Activated CD4-positive, CD25-positive, alpha-beta regulatory T cell treated with anti-CD3 and anti-CD28 coated beads, Interleukin-2, amount 50 U/mL, for 24 hours (primary cell): Measurements from ENCODE around the gene TXNRD3.

Source experiments
- ATAC-seq, 2 donors: fragments of 150-1000 bp; cut with Tn5 transposase; one replicate each; pipeline ENCODE4 v1.10.0; 2021; ENCODE audit warnings: mild to moderate bottlenecking in 1 of 2, moderate library complexity in 1 of 2

TXNRD3 gene

DNA sequence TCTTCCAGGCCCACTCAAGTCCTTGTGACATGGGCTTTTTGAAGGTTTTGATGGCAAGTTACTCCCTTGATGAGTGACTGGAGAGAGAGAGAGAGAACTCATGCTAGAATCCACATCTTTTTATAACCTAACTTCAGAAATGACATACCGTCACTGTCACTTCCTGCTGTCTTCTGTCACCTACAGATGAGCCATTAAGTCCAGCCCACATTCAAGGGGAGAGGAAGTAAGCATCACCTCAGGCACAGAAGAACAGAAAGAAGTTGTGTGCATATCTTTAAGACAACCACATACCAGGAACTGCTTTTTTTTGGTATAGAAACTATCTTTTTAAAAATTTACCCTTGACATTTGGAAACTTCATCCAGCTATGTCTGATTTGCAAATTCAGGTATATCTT lies 16.6 kb upstream of the TXNRD3 start:
- peak; percentile 36 to 38 for ATAC-seq

DNA sequence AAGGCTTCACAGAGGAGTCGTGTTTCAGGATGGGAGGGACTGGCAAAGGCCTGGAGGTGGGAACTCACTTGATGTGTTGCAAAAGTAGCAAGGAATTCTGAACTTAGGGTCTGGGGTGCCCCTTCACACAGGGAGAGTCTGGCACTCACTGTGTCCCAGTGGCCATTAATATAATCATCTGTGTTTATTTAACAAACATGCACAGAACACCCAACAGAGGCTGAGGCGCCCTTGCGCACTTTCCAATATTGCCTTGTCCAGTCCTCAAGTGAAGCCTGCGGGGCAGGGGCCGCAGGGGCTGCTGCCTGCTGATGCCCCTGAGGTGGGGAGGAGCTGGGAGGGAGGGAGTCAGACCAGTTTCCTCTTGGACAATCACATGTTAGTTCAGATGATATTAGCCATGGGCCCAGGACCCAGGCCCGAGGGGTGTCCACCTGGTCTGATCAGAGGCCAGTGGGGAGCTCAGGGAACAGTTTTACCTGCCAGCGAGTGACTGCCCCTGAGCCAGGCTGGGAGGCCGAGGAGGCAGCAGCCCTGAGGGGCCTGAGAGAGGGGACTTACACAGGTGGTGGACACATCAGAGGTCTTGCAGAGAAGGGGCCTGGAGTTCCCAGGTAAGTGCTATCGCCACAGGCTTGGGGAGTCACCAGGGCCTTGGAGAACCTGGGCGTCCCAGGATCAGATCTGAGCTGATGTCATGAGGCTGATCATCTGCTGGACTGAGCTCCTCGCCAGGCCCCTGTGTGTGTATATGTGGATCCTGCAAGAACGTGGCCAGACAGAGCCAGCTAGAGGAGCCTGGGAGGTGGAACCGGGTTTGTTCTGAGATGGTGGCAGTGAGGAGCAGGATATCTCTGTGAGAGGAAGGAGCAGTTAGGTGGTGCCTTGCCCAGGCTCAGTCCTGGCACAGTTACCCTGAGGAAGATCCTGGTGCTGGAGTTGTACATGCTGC lies 13.8 kb upstream of the TXNRD3 start:
- no peak for ATAC-seq

DNA sequence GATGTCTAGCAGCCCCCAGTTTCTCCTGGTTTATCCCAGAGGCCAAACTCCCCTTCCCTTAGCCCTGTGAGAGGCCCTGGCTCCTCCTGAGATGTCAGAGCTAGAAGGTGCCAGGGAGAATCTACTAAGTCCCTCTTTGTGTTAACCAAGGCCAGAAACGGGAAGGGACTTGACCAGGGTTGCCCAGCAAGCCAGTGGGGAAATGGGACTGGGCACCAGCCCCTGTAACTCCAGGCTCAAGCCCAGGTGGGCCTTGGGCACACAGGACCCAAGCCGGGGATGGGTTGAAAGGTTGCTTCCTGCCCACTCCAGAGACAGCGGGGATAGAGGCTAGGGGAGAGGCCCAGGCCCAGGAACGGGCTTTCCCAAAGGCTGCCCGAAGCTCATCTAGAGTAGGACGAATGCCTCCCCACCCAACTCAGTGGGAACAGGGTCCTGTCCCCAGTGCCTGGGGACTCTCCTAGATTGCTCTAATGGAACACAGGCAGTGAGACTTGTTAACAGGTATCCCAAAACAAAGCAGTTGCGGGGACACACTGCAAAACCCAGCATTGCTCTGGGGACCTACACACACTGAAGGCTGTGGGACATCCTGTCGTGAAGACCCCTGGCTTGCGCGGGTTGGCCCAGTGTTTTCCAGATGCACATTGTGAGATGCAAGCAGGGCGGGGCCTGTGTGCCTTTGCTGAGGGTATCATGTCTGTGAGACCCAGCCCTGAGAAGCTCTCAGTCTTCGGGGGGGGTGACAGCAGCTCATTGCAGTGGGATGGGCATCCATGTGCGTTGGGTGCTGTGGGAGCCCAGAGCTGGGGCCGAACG lies 12.9 kb upstream of the TXNRD3 start:
- ATAC-seq = no peak

DNA sequence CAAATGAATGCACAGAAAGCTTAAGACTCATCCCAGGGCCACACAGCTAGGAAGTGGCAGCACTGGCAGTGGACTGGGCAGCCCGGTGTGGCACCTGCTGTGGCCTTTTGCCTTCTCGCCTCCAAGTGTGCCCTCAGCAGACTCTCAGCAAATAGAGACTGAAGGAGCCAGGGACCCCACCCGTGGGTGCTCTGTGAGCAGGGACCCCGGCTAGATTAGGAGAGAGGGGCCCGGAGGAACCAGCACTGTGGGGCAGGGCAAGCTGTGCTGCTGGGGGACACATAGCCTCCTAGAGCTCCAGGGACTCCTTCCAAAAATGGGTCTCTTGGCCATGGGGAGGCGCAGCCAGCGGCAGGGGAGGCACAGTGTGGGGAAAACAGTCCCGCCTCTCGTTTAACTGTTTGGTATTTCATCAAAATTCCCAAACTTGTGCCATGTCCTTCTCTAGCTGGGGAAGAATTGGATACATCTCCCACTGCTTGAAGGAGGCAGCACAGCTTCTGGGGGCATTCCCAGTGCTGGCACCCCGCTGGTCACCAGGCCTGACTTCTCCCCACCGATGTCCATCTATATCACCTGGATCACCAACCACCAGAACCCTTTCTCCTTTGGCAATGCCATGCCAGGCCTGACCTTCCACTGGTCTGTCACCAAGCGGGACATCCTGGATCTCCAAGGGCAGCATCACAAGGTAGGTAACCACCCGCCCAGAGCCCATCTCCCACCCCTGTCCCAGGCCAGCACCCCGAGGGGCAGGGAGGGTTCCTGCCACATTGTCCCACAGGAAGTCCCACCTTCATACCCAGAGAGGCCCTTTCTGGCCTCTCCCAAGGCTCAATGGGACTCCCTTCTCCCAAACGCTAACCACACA lies 12.0 kb upstream of the TXNRD3 start:
- ATAC-seq = no peak

DNA sequence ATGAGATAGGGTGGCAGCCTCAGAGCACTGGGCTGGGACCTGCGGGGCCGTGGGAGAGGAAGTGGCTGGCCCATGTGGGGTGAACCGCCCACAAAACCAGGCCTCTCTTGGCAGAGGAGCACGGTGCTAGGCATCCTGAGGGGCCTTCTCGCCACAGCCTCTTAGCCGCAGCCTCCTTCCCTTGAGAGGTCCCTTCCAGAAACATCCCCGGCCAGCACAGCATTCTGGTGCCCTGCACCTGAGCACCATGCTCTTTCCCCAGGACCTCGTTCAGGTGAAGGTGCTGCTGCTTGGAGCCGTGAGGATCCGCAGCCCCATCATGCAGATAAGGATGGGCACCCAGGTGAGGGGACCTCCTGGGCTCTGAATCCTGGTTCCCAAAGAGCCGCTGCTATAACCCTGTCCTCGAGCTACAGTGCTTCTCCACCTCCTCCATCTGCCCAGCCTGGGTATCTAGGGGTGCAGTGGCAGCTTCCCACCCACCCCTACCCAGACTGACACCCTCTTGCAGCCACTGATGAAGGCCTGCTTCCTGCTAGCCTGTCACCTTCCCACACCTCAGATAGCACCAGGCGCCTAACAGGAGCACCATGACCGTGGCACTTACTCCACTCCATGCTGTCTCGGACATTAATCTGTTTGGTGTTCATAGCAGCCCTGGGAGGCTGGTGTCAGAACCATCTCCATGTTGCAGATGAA lies 11.2 kb upstream of the TXNRD3 start:
- no peak for ATAC-seq

DNA sequence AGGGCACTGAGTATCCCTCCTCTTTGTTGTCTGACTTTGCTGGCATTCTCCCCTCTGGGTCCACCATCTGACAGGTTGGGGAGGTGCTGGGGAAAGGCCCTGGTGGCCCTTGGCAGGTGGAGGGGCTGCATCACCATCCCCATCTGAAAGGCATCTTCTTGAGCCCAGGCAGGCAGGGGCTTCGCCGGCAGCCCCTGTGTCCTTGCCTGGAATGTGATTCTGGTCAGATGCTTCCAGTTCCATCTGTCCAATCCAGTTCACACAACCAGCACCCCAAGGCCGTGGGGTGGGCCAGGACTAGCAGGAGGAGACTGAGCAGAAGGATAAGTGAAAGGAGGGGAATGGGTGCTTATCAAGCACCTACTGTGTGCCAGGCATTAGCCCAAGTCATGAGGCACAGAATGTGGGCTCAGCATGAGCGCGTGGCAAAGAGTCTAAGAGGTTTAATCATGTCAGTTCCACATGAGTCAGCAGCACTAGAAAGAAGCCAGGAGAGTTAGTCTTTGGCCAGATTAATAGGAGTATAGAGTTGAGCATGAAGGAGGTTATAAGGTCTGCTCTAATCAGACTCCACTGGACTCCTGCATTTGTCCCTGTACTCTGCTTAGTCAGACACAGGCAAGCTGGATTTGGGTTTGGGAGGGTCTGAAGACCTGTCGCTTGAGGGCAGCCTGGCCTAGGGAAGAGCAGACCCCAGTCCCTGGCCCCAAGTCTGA lies 10.5 kb upstream of the TXNRD3 start:
- no peak for ATAC-seq

DNA sequence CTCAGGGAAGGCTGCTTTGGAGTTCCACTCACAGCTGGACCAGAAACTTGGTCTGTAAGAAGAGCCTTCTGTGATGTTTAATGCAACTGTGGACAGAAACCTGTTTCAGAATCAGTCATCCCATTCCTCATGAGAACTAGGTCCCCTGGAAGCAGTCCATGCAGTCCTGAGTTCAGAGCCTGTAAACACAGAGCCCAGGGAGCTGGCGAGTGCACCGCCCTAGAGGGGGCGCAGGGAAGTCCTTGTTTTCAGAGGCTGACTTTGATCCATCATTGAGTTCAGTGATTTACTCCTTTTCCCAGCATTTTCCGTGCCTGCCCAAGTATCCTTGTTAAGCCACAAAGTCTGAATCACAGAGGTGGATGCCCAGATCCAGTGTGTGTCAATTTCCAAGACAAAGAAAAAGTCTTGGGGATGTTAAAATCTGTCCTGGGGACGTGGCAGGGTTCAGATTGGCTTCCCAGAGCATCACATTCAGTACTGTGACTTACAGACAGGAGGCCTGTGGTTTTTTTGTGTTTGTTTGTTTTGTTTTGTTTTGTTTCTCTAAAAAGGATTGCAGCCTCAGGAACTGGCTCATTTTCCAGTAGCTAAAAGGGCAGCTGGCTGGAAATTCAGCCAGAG lies 9.8 kb upstream of the TXNRD3 start:
- ATAC-seq = no peak

DNA sequence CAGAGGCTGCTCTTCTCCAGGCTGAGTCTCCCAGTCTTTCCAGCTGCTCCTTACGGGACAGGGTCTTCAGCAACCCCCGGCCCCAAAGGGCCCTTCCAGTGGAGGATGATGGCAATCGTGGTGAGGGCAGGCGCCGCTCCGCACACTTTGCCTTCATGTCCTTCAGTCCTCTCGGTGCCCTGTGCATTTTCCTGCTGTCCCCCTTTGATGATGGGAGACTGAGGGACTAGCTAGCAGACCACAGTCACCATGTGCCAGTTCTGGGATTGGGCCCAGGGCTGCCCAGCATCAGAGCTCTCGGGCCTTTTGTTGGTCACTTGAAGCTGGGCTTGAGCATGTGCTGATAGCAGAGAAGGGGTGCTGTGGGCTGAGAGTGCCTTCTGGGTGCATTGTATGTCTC lies 8.8 kb upstream of the TXNRD3 start:
- ATAC-seq = no peak

DNA sequence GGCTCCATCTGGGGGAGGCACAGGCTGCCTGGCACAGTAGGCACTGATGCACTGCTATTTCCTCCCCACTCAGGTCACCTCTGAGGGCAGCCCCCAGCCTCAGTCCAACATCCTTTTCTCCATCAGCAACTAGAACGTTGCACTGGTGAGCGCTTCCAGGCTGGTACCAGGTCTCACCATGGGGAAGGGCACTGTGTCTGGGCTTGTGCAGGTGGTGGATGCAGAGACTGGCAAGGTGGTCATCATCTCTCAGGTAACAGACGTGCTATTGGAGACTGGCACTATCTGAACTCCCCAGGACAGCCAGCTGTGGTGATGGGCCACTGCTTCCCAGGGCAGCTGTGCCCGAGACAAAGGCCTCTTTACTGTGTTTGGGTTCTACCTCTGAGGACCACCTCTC lies 8.3 kb upstream of the TXNRD3 start:
- no peak for ATAC-seq

DNA sequence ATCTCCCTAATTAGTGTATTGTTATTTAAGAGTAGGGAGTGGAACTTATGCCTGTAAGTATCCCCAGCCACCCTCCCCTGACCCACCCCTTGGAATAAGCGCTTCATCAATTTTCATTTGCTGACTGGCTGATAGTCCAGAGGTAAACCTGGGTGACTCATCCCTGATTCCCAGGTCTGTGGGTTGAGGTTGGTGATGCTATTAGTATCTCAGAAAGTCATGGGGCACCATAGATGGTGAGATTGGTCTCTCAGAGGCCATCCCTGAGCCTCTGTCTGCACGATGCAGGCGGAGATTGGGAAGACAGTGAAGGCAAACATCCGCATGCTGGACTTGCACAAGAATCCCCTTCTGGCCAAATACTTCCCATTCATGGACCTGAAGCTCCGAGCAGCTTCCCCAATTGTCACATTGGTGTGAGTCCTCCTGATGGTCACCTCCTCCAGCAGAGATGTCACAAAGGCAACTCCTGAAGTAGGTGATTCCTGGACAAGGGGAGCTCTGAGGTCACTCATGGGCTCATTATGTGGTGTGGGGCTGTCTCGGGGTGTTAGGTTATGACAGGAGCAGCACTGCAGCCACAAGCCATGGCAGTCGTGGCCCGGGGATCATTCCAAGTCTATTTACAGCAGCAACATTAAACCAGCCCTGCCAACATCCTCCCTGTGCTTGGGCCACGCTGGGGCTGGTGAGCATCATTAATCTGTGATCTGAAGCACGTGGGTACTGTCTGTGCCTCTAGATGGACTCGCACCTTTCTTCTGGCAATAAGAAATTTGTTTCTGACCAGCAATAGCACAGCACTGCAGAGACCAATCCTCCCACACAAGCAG lies 6.8 kb upstream of the TXNRD3 start:
- no peak for ATAC-seq

DNA sequence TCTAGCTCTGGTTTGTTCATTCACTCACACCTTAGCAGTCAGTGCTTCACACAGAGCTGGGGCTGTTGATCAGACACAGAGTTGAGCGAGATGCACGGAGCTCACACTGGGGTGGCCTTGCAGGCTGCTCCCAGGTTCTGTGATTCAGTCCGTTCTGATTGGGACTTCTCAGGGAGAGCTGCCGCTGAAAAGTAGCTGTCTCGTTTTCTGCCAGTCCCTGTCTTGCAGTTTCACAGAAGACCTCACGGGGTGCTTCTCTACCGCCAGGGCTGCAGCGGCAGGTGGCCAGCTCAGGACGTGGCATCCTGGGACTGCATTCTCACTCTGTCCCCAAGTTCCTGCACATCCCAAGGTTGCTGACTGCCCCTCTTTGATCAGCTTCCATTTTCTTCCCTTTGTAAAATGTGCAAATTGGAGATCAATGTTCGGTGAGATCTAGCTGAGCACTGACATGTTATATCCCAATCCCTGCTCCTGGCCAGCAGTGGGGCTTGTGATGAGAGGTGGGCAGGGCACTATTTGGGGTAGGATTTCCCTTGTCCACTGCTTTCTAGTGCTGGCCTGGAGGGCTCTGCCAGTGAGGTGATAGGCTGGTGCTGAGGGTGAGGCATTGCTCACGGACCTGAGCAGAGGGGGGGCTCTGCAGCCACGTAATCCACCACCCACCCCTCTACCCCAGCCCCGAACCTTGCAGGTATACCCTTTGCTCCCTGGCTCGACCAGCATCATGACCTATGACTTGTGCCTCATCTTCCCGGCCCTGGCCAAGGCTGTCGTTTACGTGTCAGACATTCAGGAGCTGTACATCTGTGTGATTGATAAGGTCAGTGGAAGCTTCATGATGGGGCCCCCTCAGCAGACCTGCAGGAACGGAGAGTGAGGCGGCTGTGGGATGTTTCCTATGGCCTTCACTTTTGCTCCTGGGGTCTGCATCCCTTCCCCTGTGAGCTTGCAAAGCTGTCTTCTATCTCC lies 5.3 kb upstream of the TXNRD3 start:
- ATAC-seq = no peak

DNA sequence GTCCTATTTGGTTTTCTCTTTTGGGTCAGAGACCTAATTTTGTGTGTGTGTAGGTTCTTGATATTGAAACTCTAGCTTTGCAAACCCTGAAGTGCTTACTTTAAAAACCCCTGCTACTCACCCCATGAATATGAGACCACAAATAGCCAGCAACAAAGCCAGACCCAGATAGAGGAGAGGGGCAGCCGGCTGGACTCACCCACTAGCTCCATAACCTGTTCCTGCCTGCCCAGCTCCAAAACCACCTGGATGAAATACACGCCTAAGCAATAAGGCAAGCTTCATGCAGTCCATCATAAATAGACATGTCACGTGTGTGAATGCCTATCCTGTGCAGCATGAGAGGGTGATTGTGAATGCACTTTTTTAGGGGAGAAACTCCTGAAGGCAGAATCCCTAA lies 3.7 kb upstream of the TXNRD3 start:
- ATAC-seq = no peak

DNA sequence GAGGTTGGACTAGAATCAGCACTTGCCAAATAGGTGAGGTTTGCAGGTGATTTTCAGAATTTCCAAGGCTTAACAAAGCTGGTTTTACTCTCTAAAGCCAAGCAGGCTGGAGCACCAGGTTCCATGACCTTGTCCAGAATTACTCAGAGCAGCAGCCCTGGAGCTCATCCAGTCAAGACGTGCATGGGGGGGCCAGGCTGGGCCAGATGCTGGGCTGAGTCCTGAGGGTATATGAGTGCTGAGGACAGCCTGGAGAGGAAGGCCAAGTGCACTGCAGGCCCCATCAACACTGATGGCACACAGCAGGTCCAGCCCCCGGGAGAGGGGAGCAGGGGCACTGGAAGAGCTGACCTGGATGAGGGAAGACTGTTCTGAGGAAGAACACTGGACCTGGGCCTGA lies 3.0 kb upstream of the TXNRD3 start:
- no peak for ATAC-seq

DNA sequence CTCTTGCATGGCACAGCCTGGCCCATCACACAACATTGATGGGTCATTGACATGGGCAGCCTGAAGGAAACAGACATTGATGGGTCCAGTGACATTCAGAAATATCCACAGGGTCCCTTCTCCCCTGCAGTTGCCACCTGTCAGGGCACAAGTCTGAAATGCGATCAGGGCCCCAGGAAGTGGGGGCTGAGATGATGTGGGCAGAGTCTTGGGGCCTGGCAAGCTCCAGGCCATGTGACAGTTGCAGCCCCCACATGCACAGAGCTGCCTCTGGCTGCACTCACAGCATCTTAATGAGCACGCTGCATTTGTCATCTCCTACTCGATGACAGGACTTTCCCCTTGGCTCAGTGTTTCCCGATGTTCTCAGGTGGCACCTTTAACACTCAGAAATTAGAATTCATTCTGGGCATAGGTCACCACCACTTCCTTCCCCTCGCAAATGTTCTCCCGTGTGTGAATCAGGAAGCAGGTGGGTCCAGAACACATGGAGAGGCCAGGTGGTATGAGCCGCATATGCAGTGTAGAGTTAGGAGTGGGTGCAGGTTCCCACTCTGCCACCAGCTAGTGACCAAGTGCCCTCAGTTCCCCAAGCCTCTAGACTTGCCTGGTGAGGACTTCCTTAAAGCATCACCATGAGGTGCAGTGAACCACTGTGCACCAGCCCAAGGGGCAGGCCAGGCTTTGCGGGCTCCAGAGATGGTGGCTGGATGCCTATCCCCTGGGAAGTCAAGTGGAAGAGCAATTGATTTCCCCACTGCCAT lies 1.6 kb upstream of the TXNRD3 start:
- ATAC-seq = no peak

DNA sequence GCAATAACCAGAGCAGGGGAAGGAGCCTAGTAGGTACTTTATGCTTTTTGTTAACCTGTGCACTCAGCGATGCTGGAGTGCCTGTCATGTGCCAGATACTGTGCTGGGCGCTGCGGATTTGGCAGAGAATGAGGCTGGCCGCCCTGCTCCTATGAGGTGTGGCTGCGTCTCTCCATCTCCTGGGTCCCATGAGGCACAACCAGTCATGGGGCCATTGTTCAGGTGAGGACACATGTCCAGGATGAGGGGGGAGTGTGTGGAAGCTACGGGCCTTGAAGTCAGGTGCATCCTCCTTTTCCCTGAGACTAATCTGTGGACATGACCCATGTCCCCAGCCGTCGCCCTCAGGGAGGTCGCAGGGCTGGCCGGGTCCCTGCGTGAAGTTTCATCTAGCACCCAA lies 963 bp upstream of the TXNRD3 start:
- no peak for ATAC-seq

DNA sequence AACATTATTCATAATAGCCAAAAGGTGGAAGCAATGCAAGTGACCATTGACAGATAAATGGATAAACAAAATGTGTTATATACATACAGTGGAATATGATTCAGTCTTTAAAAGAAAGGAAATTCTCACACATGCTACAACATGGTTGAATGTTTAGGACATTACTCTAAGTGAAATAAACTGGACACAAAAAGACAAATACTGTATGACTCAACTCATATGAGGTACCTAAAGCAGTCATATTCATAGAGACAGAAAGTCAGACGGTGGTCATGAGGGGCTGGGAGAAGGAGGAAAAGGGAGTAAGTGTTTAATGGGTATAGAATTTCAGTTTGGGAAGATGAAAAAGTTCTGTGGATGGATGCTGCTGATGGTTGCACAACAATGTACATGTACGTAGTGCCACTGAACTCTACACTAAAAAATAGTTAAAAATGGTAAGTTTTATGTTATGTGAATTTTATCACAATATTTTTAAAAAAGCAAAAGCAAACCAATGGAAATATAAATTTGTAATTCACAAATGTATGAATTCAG lies 5.3 kb downstream of the TXNRD3 start:
- no peak for ATAC-seq

DNA sequence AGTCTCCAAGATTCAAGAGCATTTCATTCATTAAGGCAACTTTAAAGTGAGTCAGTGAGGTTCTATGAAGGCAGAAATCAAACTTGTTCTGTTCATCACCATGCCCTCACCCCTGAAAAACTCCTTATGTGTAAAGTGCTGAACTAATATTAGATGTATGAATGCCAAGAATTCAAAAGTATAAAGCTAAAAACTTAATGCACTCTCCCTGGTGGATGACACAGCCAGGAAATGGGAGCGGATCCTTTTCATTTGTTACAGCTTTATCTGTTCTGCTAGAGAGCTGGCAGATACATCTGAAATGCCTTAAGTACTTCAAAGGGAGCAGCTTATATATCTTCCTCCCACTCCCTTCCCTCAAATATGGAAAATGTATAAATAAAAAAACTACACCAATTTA lies 8.2 kb downstream of the TXNRD3 start:
- ATAC-seq = no peak

DNA sequence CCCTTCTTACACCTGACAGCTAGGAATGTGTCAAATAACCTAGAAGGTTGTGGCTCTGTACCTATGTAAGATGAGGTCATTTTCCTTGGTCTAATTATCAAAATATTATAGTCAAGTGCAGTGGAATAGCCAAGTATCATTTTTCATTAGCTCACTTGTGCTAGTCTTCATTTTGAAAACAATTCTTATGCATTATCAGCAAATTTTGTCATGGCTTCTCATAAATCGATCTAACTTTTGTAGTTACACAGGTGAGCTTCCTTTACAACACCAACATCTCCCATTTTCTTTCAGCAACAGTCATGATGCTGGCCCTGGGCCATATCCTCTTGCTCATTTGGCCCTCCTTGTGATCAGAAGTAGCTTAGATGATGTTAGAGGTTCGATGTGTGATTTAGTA lies 10.3 kb downstream of the TXNRD3 start:
- ATAC-seq = no peak
